Measurements from ENCODE around the gene DHFR.
"Not testable (repeated sequence)": the region's sequence is repeated elsewhere in the genome, so short reads cannot be mapped to it uniquely, and the experiment has no call there.

Gene DHFR

DNA sequence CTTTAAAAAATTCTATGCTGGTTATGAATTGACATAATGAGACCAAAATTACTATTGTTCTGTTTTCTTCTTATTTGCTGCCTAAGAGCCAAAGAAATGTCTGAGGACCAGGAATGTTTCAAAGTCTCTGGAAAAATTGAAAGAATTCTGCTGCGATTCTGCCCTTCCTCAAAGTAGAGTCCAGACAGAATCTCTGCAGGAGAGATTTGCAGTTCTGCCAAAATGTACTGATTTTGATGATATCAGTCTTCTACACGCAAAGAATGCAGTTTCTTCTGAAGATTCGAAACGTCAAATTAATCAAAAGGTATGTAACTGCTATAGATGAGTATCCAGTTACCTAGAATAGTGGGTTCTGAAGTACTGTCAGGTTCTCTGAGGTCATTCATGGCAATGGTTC, 10.3 kb upstream of the DHFR start:
- peaks cover 4% of the 10 kb centered on the region; the same call in 1 of the 2 replicates for H3K79me2 ChIP-seq (ENCODE audit: insufficient read depth, low read length)
- peaks cover 69% of the 10 kb centered on the region for H3K36me3 ChIP-seq (ENCODE audit: insufficient read depth, low read length)
- TF ChIP-seq, protein P1, sequence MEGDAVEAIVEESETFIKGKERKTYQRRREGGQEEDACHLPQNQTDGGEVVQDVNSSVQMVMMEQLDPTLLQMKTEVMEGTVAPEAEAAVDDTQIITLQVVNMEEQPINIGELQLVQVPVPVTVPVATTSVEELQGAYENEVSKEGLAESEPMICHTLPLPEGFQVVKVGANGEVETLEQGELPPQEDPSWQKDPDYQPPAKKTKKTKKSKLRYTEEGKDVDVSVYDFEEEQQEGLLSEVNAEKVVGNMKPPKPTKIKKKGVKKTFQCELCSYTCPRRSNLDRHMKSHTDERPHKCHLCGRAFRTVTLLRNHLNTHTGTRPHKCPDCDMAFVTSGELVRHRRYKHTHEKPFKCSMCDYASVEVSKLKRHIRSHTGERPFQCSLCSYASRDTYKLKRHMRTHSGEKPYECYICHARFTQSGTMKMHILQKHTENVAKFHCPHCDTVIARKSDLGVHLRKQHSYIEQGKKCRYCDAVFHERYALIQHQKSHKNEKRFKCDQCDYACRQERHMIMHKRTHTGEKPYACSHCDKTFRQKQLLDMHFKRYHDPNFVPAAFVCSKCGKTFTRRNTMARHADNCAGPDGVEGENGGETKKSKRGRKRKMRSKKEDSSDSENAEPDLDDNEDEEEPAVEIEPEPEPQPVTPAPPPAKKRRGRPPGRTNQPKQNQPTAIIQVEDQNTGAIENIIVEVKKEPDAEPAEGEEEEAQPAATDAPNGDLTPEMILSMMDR (IDR thresholded peaks at IDR 0.05; ENCODE audit: borderline replicate concordance, extremely low read depth, low read length, poor library complexity, severe bottlenecking): no peak
- TF ChIP-seq EZH2 (IDR thresholded peaks at IDR 0.05; ENCODE audit: borderline replicate concordance, low read depth, low read length, severe bottlenecking): no peak

DNA sequence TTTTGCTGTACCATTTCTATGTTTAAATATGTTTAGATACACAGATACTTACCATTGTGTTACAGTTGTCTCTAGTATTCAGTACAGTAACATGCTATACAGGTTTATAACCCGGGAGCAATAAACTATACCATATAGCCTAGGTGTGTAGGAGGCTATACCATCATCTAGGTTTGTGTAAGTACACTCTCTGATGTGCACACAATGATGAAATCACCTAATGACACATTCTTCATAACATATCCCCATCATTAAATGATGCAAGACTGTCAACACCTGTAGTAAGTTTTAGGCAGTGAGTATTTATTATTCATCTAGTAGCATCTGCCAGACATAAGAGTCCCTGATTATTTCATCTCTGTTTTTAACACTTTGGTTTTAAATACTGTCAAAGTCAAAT, 7.3 kb upstream of the DHFR start:
- H3K27me3 ChIP-seq (ENCODE audit: insufficient read depth, low read length, poor library complexity): no peaks in the 10 kb centered on the region
- no peak for DNase-seq
- ATAC-seq (ENCODE audit: insufficient read depth, low read depth): no peak
- H3K9me3 ChIP-seq (ENCODE audit: insufficient read depth, low read length, severe bottlenecking): no peaks in the 10 kb centered on the region
- no peak overlapping the region for H3K4me3 ChIP-seq (ENCODE audit: low read depth in 1 of 2, low read length in 2 of 2)
- H3K9ac ChIP-seq (ENCODE audit: low read depth, low read length): no peak overlapping the region
- H4K20me1 ChIP-seq (ENCODE audit: insufficient read depth, low read length): no peaks in the 10 kb centered on the region
- TF ChIP-seq EZH2 (IDR thresholded peaks at IDR 0.05; ENCODE audit: borderline replicate concordance, low read depth, low read length, severe bottlenecking): no peak
- TF ChIP-seq, protein P1 (IDR thresholded peaks at IDR 0.05; ENCODE audit: borderline replicate concordance, extremely low read depth, low read length, poor library complexity, severe bottlenecking): no peak
- no peaks in the 10 kb centered on the region for H3K4me1 ChIP-seq (ENCODE audit: insufficient read depth, low read length)
- peaks cover 75% of the 10 kb centered on the region for H3K36me3 ChIP-seq (ENCODE audit: insufficient read depth, low read length)
- H2AFZ ChIP-seq (ENCODE audit: low read depth, low read length): no peak overlapping the region
- H3K4me2 ChIP-seq (ENCODE audit: insufficient read depth, low read length): no peak overlapping the region
- no peak overlapping the region for H3K27ac ChIP-seq (ENCODE audit: low read length)
- 0 out of 2 replicates have a peak, but pooled peaks cover 7% of the 10 kb centered on the region for H3K79me2 ChIP-seq (ENCODE audit: insufficient read depth, low read length)

More for the DNA sequence above, 10.3 kb upstream of the DHFR start:
- ATAC-seq (ENCODE audit: insufficient read depth, low read depth): no peak
- Histone ChIP-seq H3K4me2 (ENCODE audit: insufficient read depth, low read length) (no peak overlapping the region), H3K4me1 (ENCODE audit: insufficient read depth, low read length) (peaks cover 3% of the 10 kb centered on the region; the same call in 1 of the 2 replicates), H4K20me1 (ENCODE audit: insufficient read depth, low read length) (peaks cover 10% of the 10 kb centered on the region; the same call in 1 of the 2 replicates), H3K9ac (ENCODE audit: low read depth, low read length) (no peak overlapping the region), H2AFZ (ENCODE audit: low read depth, low read length) (no peak overlapping the region), H3K27me3 (ENCODE audit: insufficient read depth, low read length, poor library complexity) (no peaks in the 10 kb centered on the region), H3K4me3 (ENCODE audit: low read depth in 1 of 2, low read length in 2 of 2) (no peak overlapping the region), H3K9me3 (ENCODE audit: insufficient read depth, low read length, severe bottlenecking) (no peaks in the 10 kb centered on the region), H3K27ac (ENCODE audit: low read length) (no peak overlapping the region)
- no peak for DNase-seq

DNA sequence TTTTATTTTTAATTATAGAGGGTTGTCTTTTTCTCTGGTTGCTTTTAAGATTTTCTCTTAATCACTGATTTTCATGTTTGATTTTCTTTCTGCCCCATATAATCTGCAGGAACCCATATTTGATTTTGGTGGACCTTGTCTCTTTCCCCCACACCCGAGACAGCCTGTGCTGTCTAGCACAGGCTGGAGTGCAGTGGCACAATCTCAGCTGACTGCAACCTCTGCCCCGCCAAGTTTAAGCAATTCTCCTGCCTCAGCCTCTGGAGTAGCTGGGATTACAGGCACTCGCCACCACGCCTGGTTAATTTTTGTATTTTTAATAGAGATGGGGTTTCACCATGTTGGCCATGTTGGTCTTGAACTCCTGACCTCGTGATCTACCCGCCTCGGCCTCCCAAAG, 5.9 kb upstream of the DHFR start:
- DNase-seq; H3K4me2 ChIP-seq (ENCODE audit: insufficient read depth, low read length); H3K4me3 ChIP-seq (ENCODE audit: low read depth in 1 of 2, low read length in 2 of 2); H3K27me3 ChIP-seq (ENCODE audit: insufficient read depth, low read length, poor library complexity); H3K27ac ChIP-seq (ENCODE audit: low read length); H2AFZ ChIP-seq (ENCODE audit: low read depth, low read length); H3K9ac ChIP-seq (ENCODE audit: low read depth, low read length); H3K9me3 ChIP-seq (ENCODE audit: insufficient read depth, low read length, severe bottlenecking); H4K20me1 ChIP-seq (ENCODE audit: insufficient read depth, low read length); ATAC-seq (ENCODE audit: insufficient read depth, low read depth): not testable (repeated sequence)
- H3K36me3 ChIP-seq (ENCODE audit: insufficient read depth, low read length): peaks cover 70% of the 10 kb centered on the region
- H3K4me1 ChIP-seq (ENCODE audit: insufficient read depth, low read length): peaks cover 11% of the 10 kb centered on the region
- H3K79me2 ChIP-seq (ENCODE audit: insufficient read depth, low read length): peaks cover 17% of the 10 kb centered on the region

DNA sequence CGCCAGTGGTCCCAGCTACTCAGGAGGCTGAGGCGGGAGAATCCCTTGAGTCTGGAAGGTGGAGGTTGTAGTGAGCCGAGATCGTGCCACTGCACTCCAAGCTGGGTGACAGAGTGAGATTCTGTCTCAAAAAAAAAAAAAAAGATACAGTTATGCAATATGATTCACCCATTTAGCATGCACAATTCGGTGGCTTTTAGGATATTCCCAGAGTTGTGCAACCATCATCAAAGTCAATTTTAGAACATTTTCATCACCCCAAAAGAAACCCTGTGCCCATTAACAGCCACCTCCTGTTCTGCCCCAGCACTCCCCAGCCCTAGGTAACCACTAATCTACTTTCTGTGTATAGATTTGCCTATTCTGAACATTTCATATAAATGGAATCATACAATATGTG, 4.3 kb upstream of the DHFR start:
- DNase-seq: no peak
- H3K79me2 ChIP-seq (ENCODE audit: insufficient read depth, low read length): peaks cover 26% of the 10 kb centered on the region
- no peak for ATAC-seq (ENCODE audit: insufficient read depth, low read depth)
- H3K4me1 ChIP-seq (ENCODE audit: insufficient read depth, low read length): peaks cover 15% of the 10 kb centered on the region
- H3K27me3 ChIP-seq (ENCODE audit: insufficient read depth, low read length, poor library complexity): no peaks in the 10 kb centered on the region
- peaks cover under 1% of the 10 kb centered on the region; the same call in 1 of the 2 replicates for H4K20me1 ChIP-seq (ENCODE audit: insufficient read depth, low read length)
- no peak overlapping the region for H3K4me2 ChIP-seq (ENCODE audit: insufficient read depth, low read length)
- H3K9ac ChIP-seq (ENCODE audit: low read depth, low read length): no peak overlapping the region
- TF ChIP-seq, protein P1 (IDR thresholded peaks at IDR 0.05; ENCODE audit: borderline replicate concordance, extremely low read depth, low read length, poor library complexity, severe bottlenecking): no peak
- no peak for TF ChIP-seq EZH2 (IDR thresholded peaks at IDR 0.05; ENCODE audit: borderline replicate concordance, low read depth, low read length, severe bottlenecking)
- H3K4me3 ChIP-seq (ENCODE audit: low read depth in 1 of 2, low read length in 2 of 2): no peak overlapping the region
- H3K36me3 ChIP-seq (ENCODE audit: insufficient read depth, low read length): peaks cover 56% of the 10 kb centered on the region
- H2AFZ ChIP-seq (ENCODE audit: low read depth, low read length): no peak overlapping the region
- H3K27ac ChIP-seq (ENCODE audit: low read length): no peak overlapping the region
- H3K9me3 ChIP-seq (ENCODE audit: insufficient read depth, low read length, severe bottlenecking): no peaks in the 10 kb centered on the region
